Measurements from ENCODE around the gene ZSWIM8. TPM values are rescaled to one million over a fixed set of nuclear protein-coding genes. Genes with fewer than 3 reads are reported as not detected.

Gene ZSWIM8
- total RNA-seq, 2 donors from 2014 or later, result 34.5 to 70.9 TPM

GRCh38 chr10:73814276-73814895, 29.0 kb downstream of the ZSWIM8 start:
- H3K9me3 ChIP-seq, result no peaks in the 10 kb centered on the region
- peaks cover 21% of the 10 kb centered on the region for H3K4me1 ChIP-seq
- no peaks in the 10 kb centered on the region for H3K27me3 ChIP-seq
- no peak for DNase-seq
- no peak overlapping the region for H3K27ac ChIP-seq
- H3K4me3 ChIP-seq, result no peak overlapping the region
- 88 to 89% methylated on average over 13 of the region's 13 CpGs for WGBS, 2 donors
- no peak for ATAC-seq
- TF ChIP-seq POLR2A (IDR thresholded peaks at IDR 0.05), result no peak
- no peak for TF ChIP-seq CTCF (IDR thresholded peaks at IDR 0.05)
- intact Hi-C loops (cut with DNase I), result no loop called here
- H3K36me3 ChIP-seq (replicated peaks in 1 of 2; ENCODE audit: insufficient read depth in 1 of 2, low read depth in 2 of 2), result no peaks in the 10 kb centered on the region

- TF ChIP-seq POLR2A (IDR thresholded peaks at IDR 0.05) (no peak), CTCF (IDR thresholded peaks at IDR 0.05) (peak in 1 of 7 experiments; percentile 4)
- Histone ChIP-seq H3K27me3 (no peaks in the 10 kb centered on the region), H3K9me3 (no peaks in the 10 kb centered on the region), H3K36me3 (replicated peaks in 1 of 2; ENCODE audit: insufficient read depth in 1 of 2, low read depth in 2 of 2) (no peaks in the 10 kb centered on the region), H3K4me3 (no peak overlapping the region), H3K4me1 (peaks cover 21% of the 10 kb centered on the region), H3K27ac (no peak overlapping the region)
- intact Hi-C loops (cut with DNase I), result no loop called here
- WGBS, 2 donors, result 84% methylated on average over 7 to 22 of the region's 22 CpGs
- DNase-seq (no peak), ATAC-seq (no peak)
Measured at GRCh38 chr10:73814896-73815718, 29.7 kb downstream of the ZSWIM8 start.

GRCh38 chr10:73815719-73816030, 30.3 kb downstream of the ZSWIM8 start:
- peaks cover 17% of the 10 kb centered on the region for H3K4me1 ChIP-seq
- no peak overlapping the region for H3K27ac ChIP-seq
- intact Hi-C loops (cut with DNase I), result no loop called here
- no peaks in the 10 kb centered on the region for H3K9me3 ChIP-seq
- no peak for DNase-seq
- H3K36me3 ChIP-seq (replicated peaks in 1 of 2; ENCODE audit: insufficient read depth in 1 of 2, low read depth in 2 of 2), result no peaks in the 10 kb centered on the region
- TF ChIP-seq POLR2A (IDR thresholded peaks at IDR 0.05), result no peak
- no peak for TF ChIP-seq CTCF (IDR thresholded peaks at IDR 0.05)
- ATAC-seq, result no peak
- H3K4me3 ChIP-seq, result no peak overlapping the region
- H3K27me3 ChIP-seq, result no peaks in the 10 kb centered on the region

- no peaks in the 10 kb centered on the region for H3K36me3 ChIP-seq (replicated peaks in 1 of 2; ENCODE audit: insufficient read depth in 1 of 2, low read depth in 2 of 2)
- WGBS, 2 donors, result 85 to 97% methylated on average over 9 to 10 of the region's 10 CpGs
- ATAC-seq (no peak), DNase-seq (no peak)
- peak overlapping the region in 1 of 4 donors; percentile 33 for H3K27ac ChIP-seq
- peaks cover 16% of the 10 kb centered on the region for H3K4me1 ChIP-seq
- no peak overlapping the region for H3K4me3 ChIP-seq
- H3K9me3 ChIP-seq, result no peaks in the 10 kb centered on the region
- intact Hi-C loops (cut with DNase I), result no loop called here
- TF ChIP-seq POLR2A (IDR thresholded peaks at IDR 0.05) (no peak), CTCF (IDR thresholded peaks at IDR 0.05) (no peak)
- no peaks in the 10 kb centered on the region for H3K27me3 ChIP-seq
Measured at GRCh38 chr10:73816917-73817729, 31.7 kb downstream of the ZSWIM8 start.
